Measurements from ENCODE around the gene ZMYM2.
"Not testable (repeated sequence)": the region's sequence is repeated elsewhere in the genome, so short reads cannot be mapped to it uniquely, and the experiment has no call there.

Gene ZMYM2

DNA sequence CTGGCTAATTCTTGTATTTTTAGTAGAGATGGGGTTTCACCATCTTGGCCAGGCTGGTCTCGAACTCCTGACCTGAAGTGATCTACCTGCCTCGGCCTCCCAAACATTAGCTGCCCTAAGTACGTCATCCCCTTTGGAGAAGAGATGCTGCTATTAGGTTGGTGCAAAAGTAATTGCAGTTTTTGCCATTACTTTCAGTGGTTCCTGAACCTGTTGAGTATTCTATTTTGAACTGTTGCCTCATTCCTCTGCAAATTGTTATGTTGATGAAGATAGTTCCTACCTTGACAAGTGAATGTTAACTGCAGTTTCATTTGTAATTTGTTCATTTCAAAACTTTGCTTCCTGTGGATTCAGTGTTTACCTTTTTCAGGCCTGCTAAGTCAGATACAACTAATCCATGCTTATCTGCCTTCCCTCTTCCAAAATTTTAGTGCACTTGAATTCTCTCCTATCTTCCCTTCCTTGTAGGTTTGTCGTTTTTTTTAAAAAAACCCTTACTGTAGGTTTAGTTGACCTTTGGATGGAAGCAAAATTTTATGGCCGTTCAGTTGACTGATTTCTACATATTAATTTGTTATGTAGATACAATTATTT, 24.0 kb downstream of the ZMYM2 start:
- DNase-seq (ENCODE audit: low spot score), result no peak

GRCh38 chr13:19984430-19985218, 26.1 kb downstream of the ZMYM2 start:
- peak; percentile 22 for DNase-seq (ENCODE audit: low spot score)

DNA sequence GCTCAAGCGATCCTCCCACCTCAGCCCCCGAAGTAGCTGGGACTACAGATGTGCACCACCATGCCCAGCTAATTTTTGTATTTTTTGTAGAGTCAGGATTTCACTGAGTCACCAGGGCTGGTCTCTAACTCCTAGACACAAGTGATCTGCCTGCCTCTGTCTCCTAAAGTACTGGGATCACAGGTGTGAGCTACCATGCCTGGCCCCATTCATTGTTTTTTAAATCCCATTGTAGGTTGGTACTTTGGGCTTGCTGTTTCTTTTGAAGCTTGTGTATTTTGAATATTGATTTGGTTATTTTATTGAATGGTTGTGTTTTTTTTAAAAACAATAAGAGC, 26.7 kb downstream of the ZMYM2 start:
- no peak for DNase-seq (ENCODE audit: low spot score)

- DNase-seq (ENCODE audit: low spot score), result no peak
These were observed 33.0 kb downstream of the ZMYM2 start for GRCh38 chr13:19991531-19991930.

- no peak for DNase-seq (ENCODE audit: low spot score)
These were observed 34.5 kb downstream of the ZMYM2 start for GRCh38 chr13:19993024-19993423.

DNA sequence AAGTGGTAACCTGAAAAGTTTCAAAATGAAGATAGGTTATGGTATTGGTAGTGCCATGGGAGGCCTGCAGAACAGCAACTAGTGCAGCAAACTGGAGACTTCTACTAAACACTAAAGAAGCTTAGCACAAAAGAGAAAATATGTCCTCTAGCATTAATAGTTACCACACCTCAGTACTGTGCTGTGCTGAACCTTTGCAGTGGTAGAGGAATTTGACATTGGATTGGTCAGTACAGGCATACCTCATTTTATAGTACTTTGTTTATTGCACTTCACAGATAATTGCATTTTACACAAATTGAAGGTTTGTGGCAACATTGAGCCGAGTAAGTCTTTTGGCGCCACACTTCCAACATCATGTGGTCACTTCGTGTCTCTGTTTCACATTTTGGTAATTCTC, 40.4 kb downstream of the ZMYM2 start:
- no peak for DNase-seq (ENCODE audit: low spot score)

DNA sequence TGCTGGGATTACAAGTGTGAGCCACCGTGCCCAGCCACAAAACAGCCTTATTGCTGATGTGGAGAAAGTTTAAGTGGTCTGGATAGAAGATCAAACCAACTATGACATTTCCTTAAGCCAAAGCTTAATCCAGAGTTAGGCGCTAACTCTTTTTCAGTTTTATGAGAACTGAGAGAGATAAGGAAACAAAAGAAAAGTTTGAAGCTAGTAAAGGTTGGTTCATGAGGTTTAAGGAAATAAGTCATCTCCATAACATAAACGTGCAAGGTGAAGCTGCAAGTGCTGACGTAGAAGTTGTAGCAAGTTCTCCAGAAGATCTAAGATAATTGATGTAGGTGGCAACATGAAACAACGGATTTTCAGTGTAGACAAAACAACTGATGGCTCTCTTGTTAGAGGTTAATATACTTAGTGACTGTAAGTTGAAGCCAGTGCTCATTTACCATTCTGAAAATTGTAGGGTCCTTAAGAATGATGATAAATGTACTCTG, 41.6 kb downstream of the ZMYM2 start:
- DNase-seq (ENCODE audit: low spot score), result no peak

- DNase-seq (ENCODE audit: low spot score), result no peak
These were observed 43.1 kb downstream of the ZMYM2 start for GRCh38 chr13:20001366-20002190.

- DNase-seq (ENCODE audit: low spot score), result no peak
These were observed 44.3 kb downstream of the ZMYM2 start for GRCh38 chr13:20002787-20003186.

DNA sequence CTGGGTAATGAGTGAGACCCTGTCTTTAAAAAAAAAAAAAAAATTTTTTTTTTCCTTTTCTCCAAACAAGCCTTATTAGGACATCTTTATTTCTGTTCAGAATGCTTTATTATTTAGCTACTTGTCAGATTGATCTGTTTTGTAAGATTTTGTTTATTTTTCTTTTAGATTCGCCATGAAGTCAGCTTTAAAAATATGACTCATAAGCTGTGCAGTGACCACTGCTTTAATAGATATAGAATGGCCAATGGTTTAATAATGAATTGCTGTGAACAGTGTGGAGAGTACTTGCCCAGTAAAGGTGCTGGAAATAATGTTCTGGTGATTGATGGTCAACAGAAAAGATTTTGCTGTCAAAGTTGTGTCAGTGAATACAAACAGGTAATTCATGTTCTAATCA, 47.7 kb downstream of the ZMYM2 start:
- DNase-seq (ENCODE audit: low spot score), result no peak

DNA sequence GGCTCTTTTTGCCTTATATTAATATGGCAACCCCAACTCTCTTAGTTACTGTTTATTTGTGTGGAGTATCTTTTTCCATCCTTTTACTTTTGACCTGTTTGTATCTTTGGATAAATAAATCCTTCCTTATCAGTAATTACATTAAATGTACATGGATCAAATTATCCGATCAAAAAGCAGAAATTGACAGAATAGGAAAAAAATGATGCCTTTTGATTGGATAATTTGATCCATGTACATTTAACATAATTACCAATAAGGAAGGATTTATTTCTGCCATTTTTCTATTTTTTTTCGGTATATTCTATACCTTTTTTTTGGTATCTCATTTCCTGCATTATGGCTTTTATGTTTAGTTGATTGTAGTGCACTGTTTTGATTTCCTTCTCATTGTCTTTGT, 57.2 kb downstream of the ZMYM2 start:
- DNase-seq (ENCODE audit: low spot score), result no peak

- DNase-seq (ENCODE audit: low spot score), result no peak
These were observed 58.3 kb downstream of the ZMYM2 start for GRCh38 chr13:20016649-20017364.

GRCh38 chr13:20017365-20017711, 58.8 kb downstream of the ZMYM2 start:
- DNase-seq (ENCODE audit: low spot score), result no peak

DNA sequence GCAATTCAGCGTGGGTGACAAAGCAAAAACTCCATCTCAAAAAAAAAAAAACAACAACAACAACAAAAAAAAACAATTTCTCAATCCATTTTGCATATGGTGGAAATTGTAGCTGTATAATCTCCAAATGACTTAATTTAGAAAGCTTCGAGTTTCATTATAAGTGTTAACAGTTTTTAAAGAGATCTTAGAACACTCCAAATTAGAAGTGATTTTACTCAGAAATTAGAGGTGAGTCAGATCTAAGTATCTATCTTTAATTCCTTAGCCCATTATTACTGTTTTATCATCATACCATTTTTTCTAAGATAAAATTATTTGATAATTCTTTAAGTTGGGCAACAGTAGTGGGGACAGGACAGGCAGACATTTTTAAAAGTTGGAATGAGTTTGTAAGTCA, 60.5 kb downstream of the ZMYM2 start:
- no peak for DNase-seq (ENCODE audit: low spot score)

DNA sequence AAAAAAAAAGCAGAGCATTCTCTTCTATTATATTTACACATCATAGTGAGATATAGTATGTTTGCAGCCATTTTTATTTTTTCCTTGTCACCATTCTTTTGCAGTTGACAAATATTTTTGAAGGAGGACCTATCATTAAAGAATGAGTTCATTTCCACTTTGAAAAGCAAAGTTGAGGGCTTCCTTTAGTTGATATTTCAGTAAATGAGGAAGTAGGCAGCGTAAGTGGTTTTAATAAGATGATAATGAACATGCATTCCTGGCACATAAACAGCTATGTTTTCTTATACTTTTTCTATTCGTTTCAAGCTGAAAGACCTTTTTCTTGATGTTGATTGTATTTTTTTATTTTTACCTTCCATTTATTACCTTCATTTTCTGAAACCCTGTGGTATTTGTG, 66.2 kb downstream of the ZMYM2 start:
- DNase-seq (ENCODE audit: low spot score), result no peak

DNA sequence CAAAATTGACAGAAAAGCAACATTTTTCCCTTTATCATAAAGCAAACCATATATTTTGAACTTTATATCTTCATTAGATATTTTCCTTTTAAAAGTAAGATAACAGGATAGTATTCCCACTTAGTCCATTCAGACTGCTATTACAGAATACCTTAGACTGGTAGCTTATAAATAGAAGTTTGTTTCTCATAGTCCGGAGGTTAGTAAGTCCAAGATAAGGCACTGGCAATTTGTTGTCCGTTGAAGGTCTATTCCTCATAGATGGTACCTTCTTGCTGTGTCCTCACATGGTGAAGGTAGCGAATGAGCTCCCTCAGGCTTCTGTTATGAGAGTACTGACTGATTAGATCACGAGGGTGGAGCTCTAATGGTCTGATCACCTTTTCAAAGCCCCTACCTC, 70.4 kb downstream of the ZMYM2 start:
- no peak for DNase-seq (ENCODE audit: low spot score)

DNA sequence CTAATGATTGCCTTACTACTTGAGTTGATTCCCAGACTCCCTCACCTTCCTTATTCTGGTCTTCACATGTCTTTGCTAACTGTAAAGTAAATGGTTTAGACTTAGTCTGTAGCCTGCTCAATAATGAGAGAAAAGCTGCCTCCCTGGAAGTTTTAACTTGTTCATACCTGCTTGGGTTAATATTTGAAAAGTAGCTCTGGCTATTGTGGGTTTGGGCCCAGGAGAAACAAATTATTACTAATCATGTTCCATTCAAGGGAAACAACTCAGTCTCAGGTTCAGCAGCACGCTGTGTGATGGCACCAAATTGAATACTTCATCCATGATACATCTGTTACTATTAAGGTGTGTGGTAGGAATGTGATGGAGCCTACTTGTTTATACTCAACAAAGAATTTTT, 75.0 kb downstream of the ZMYM2 start:
- no peak for DNase-seq (ENCODE audit: low spot score)

GRCh38 chr13:20035130-20035529, 76.6 kb downstream of the ZMYM2 start:
- DNase-seq (ENCODE audit: low spot score), result no peak

DNA sequence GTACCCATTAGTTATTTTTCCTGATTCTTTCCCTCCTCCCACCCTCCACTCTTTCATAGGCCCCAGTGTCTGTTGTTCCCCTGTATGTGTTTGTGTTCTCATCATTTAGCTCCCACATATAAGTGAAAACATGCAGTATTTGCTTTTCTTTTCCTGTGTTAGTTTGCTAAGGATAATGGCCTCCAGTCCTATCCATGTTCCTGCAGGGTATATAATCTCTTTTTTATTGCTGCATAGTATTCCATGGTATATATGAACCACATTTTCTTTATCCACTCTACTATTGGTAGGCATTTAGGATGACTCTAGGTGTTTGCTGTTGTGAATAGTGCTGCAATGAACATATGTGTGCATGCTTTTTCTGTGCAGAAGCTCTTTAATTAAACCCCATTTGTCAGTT, 79.4 kb downstream of the ZMYM2 start:
- no peak for DNase-seq (ENCODE audit: low spot score)

DNA sequence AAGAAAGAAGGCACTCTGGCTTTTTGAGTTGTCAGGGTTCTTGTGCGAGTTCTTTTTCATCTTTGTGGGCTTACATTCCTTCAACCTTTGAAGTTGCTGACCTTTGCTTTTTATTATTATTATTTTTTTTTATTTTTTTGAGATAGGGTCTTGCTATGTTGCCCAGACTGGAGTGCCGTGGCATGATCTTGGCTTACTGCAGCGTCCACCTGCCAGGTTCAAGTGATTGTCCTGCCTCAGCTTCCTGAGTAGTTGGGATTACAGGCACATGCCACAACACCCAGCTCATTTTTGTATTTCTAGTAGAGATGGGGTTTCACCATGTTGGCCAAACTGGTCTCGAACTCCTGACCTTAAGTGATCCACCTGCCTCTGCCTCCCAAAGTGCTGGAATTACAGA, 84.1 kb downstream of the ZMYM2 start:
- not testable (repeated sequence) for DNase-seq (ENCODE audit: low spot score)

GRCh38 chr13:20043207-20043925, 84.8 kb downstream of the ZMYM2 start:
- no peak for DNase-seq (ENCODE audit: low spot score)

- DNase-seq (ENCODE audit: low spot score), result no peak
These were observed 85.6 kb downstream of the ZMYM2 start for GRCh38 chr13:20044086-20044485.

Data from CD4-positive, alpha-beta T cell treated with Interleukin-6 at 100 ng/mL for 8 hours (primary cell).